Activated T-cell treated with anti-CD3 and anti-CD28 coated beads for 24 hours (primary cell): ENCODE measurements around the gene WEE2.
"Not testable (repeated sequence)": the region's sequence is repeated elsewhere in the genome, so short reads cannot be mapped to it uniquely, and the experiment has no call there.

Experiments
- DNase-seq: peaks from one replicate; pipeline ENCODE4 v3.0.0-alpha.2; 2020; ENCODE audit warnings: low read depth

WEE2 gene

GRCh38 chr7:141714571-141714970 lies 6.4 kb downstream of the WEE2 start:
- DNase-seq, result no peak

- DNase-seq, result no peak
Observed at GRCh38 chr7:141715018-141715417, 6.9 kb downstream of the WEE2 start.

- no peak for DNase-seq
Observed at GRCh38 chr7:141715794-141716689, 7.9 kb downstream of the WEE2 start.

GRCh38 chr7:141717450-141717849 lies 9.3 kb downstream of the WEE2 start:
- no peak for DNase-seq

GRCh38 chr7:141722529-141722928 lies 14.4 kb downstream of the WEE2 start:
- no peak for DNase-seq

GRCh38 chr7:141729020-141729419 lies 20.9 kb downstream of the WEE2 start:
- DNase-seq, result no peak

- no peak for DNase-seq
Observed at GRCh38 chr7:141731476-141732149, 23.5 kb downstream of the WEE2 start.

- no peak for DNase-seq
Observed at GRCh38 chr7:141737118-141737835, 29.1 kb downstream of the WEE2 start.

GRCh38 chr7:141737836-141738591 lies 29.9 kb downstream of the WEE2 start, which contains the start of gene SSBP1:
SSBP1 (plus strand) TSS chr7:141738358; CDS start chr7:141739167, 809 bp downstream.
- peak; percentile 89 for DNase-seq

GRCh38 chr7:141738592-141739013 lies 30.4 kb downstream of the WEE2 start:
- DNase-seq, result no peak

- no peak for DNase-seq
Observed at GRCh38 chr7:141739250-141739649, 31.1 kb downstream of the WEE2 start.

- DNase-seq, result no peak
Observed at GRCh38 chr7:141742229-141742628, 34.1 kb downstream of the WEE2 start.

GRCh38 chr7:141744131-141744530 lies 36.0 kb downstream of the WEE2 start:
- no peak for DNase-seq

- DNase-seq, result no peak
Observed at GRCh38 chr7:141748396-141748795, 40.2 kb downstream of the WEE2 start.

- not testable (repeated sequence) for DNase-seq
Observed at GRCh38 chr7:141751904-141752303, 43.8 kb downstream of the WEE2 start.

- no peak for DNase-seq
Observed at GRCh38 chr7:141752634-141753033, 44.5 kb downstream of the WEE2 start.

- DNase-seq, result no peak
Observed at GRCh38 chr7:141754939-141755338, 46.8 kb downstream of the WEE2 start.

GRCh38 chr7:141763797-141764196 lies 55.6 kb downstream of the WEE2 start, which contains the start of gene TAS2R3:
TAS2R3 (plus strand) TSS chr7:141764097; CDS start chr7:141764159, 62 bp downstream.
- DNase-seq, result no peak

- not testable (repeated sequence) for DNase-seq
Observed at GRCh38 chr7:141770083-141770583, 62.0 kb downstream of the WEE2 start.

GRCh38 chr7:141776374-141776773 lies 68.2 kb downstream of the WEE2 start, which contains the start of gene TAS2R4:
TAS2R4 (plus strand) TSS chr7:141776674; CDS start chr7:141778489, 1,815 bp downstream.
- DNase-seq, result no peak
